Endometrial microvascular endothelial cells (primary cell): ENCODE results near the gene DEXI. TPM values are rescaled to one million over a fixed set of nuclear protein-coding genes. Genes with fewer than 3 reads are reported as not detected.
"Not testable (repeated sequence)": the region's sequence is repeated elsewhere in the genome, so short reads cannot be mapped to it uniquely, and the experiment has no call there.

Experiments
- in situ Hi-C: cut with HindIII; loops from 2 replicates; pipeline ENCODE4 v1.10.0; 2017; ENCODE audit warnings: low sequenced_read_pairs, low pct_unique_long_range_greater_than_20kb; ENCODE audit errors: inconsistent ontology term
- total RNA-seq: library from RNA; depleted of rRNA; stranded (reverse); fragments of >200 nt; gene quantifications from one replicate; pipeline ENCODE4 v1.2.3, GENCODE V29; 2015; ENCODE audit errors: inconsistent ontology term

Gene DEXI
- total RNA-seq, 1 donor from 2014 or later, result 96.8 TPM

DNA sequence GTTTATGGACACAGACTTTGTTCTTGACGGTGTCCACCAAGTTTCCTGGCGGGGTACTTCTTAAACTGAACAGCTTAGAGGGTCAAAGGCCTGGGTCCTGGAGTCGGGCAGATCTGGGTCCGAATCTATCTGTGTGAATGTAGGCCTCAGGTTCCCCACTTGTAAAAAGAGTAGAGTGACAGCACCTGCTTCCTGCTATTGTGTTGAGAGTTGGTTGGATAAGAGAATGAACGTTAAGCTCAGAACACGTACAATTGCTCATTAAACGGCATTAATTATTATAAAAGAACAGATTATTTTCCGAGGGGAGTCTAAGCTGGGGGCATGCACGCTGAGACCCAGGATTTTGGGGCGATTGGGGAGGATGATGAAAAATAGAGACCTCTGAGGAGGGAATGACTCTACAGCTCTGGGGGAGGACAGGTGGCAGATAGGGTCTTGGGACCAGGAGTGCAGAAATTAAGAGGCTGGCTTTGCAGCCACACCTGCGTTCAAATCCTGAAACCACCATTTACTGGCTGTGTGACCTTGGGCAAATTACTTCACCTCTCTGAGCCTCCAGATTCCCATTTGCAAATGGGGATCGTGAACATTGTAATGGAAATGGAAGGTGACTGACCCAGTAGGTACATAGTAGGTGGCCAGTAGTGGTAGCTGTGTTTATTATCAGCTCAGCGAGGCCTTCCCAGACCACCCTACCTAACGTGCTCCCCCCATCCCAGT is 3.0 kb upstream of the DEXI start:
- in situ Hi-C loops, result no loop called here

DNA sequence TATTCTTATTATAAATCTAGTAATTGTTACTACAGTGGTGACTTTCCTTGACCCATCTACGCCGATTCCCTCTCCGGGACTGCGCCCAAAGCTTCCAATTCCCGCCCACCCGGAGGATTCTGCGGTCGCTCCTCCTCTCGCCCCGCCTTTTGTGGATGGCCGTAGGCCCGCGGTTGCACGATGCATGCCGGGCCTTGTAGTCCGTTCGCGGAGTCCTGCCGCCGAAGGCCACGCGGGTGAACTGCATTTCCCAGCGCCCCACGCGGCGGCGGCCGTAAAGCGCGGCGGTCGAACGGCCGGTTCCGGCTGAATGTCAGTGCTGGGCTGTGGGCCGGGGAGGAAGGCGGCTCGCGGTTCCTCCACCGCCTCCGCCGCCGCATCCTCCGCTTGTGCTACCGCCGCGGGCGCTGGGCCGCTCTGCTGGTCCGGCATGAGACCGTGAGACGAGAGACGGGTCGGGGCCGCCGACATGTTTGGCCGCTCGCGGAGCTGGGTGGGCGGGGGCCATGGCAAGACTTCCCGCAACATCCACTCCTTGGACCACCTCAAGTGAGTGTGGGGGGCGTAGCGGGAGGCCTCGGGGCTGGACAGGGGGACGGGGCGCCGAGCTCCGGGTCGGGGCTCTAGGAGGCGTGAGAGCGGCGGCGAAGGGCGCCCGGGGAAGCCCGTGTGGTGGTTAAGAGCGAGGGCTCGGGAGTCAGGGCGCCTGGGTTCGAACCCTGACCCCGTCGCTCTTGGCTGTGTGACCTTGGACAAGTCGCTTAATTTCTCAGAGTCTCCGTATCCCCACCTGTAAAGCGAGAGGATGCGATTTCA is 2.2 kb upstream of the DEXI start, which contains the start of gene CLEC16A:
CLEC16A (plus strand) TSS at position 316 of the 816 bp plus-strand sequence; CDS start at position 470, 154 bp downstream.
- in situ Hi-C loops, result no loop called here

DNA sequence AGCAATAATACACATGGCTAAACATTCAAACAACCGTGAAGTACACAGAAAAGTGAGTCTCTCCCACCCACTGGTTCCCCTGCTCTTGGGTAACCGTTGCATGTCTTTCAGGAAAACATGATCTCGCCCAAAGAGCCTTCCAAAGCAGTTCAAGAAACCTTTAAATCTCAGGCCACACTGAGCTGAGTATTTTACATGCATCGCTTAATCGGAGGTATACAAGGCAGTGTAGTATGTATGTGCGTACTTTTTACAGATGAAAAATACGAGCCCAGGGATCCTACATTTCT is 741 bp upstream of the DEXI start:
- in situ Hi-C loops, result no loop called here

DNA sequence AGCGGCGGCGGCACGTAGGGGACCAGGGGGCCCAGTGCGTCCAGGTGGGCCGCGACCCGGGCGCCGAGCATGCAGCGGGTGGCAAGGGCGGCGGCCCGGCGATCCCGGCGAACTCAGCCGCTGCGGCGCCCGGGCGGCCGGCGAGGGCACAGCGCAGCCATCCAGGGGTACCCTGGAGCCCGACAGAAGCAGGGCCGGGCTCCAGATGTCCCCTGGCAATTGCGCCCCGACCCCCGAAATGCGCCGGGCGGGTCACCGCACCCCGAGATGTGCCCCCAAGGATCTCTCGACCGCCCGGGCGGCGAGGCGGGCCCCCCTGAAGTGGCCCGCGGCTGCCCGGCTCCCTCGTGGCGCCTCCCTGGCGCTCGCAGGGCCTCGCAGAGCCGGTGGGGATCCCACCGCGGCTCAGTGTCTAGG is 325 bp downstream of the DEXI start:
- in situ Hi-C loops, result not testable (repeated sequence)

DNA sequence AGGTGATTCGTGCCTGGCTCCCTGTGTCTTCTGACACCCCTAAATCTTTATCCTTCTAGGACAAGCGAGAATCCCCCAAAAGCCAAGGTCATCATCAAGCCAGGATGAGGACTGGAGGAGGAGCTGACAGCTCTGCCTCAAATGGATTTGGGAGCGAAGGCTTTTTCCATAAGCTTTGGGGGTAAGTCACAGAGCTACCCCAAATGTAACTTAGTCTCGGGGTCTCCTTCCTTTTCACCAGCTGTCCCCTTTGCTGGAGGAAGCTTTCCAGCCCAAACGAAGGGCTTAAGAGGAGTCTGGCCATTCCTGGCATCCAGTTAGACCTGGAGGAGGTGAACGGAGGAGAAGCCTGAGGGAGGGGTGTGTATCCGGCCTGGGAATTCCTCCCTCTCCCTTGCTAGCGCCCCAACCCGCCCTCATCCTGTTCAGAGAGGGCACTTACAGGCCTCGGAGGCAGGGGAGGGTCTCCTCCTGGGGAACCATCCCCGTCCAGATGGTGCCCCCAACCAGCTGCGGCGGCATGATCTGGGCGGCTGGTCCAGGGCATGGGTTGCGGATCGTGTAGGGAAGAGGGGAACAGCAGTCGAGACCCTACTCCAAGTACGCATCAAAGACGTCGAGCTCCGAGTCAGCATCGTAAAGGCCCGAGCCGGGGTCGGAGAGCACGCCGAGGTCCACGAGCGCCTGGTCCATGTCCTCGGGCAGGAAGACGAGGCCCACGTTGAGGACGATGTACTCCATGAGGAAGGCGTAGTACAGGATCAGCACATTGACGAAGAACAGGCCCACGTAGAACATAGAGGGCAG is 938 bp downstream of the DEXI start:
- in situ Hi-C loops, result no loop called here

DNA sequence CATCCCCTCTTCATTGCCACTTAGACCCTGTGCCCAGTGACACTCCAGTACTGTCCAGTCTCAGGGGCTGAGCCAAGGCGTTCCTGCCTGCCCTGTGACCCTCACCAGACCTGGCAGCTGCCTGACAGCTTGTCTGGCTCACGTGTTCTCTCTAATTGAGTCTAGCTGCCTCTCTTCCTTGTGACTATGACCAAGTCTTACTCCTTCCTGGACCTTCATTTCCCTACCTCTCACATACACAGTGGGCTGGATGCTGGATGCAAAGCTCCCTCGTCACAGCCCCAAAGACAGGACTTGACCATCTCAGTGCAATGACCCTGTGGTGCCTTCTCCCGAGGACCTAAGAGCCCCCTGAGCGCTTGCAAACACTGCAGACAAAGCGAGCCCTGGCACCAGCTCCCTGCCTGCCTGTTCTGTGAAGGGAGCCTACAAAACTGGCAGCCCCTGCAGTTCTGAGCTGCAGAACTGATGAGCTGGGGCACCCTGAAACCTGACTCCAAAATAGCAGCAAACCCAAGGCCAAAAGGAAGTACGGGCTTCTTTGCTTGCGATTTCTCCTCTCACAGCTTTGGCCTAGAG is 1.7 kb downstream of the DEXI start:
- in situ Hi-C loops, result no loop called here

DNA sequence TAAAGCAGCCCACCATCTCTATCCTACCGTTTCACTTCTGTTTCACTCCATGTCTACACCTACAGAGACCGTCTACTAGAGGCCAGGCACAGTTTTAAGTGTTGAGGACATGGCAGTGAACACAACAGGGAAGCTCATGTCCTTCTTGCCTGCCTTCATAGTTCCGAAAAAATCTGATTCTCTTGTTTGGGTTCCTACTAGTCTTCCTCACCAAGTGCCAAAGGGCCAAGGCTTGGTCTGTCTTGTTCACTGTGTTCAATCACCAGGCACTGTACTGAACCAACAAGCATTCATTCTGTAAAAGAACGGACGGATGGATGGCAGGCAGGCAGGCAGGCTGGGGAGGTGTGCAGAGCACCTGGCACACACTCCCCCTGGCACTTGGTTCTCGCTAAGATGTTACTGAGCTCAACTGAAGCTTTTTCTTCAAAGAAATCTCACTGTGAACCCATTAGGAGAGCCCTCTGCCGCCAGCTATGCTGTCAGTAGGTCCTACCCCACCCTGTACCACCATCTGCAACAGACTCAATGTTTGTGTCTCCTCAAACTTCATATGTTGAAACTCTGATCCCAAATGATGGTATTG is 2.5 kb downstream of the DEXI start:
- in situ Hi-C loops, result no loop called here

DNA sequence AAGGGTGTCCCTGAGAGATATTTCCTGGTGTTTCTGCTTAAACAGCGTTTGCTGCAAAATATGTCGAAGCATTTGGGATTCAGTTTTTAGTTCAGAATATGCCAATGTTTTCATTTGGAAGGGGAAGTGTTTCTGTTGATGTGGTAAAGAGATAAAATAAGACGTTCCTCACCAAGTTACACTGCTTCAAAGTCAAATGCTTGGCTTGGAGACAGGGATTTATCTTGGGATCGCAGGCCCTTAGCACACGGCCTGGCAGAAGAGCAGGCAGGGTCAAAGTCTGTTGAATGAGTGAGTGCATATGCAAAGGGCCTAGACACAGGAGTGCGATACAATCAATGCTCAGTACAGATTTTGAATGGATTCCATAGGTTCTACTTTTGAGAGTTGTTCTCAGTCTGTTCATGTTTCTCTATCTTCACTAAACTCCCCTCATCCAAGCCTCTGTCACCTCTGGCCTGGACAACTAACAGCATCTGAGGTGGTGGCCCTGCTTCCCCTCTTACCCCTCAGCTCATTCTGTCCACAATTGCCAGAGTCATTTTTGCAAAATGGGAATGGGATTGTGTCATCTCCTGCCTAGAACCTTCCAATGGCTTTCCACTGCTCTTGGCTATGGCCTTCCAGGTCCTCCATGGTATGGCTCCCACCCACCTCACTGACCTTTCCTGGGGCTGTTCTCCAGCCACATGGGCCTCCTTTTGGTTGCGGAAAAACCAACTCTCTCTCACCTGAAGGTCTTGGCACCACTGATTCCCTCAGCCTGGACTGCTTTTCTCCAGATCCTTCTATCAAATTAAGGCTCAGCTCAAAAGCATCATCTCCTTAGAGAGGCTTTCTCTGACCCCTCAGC is 3.2 kb downstream of the DEXI start:
- in situ Hi-C loops, result no loop called here

DNA sequence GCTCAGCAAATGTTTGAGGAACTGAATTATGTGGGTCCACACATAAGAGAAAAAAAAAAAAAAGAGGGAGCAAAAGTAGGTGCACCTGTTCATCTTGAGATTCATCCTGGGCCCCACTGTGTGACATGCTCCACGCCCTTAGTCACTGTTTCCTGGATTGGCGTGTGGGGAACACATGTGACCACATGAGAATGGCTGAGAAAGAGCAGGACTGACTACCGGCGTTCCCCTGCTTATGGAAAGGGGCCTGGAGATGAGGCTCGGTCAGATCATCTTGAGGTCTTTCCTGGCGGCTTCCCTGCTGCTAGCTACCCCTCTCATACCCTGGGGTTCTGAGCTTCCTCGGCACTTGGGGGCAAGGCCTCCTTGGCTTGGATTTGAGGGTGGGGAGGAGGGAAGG is 3.9 kb downstream of the DEXI start:
- in situ Hi-C loops, result no loop called here

DNA sequence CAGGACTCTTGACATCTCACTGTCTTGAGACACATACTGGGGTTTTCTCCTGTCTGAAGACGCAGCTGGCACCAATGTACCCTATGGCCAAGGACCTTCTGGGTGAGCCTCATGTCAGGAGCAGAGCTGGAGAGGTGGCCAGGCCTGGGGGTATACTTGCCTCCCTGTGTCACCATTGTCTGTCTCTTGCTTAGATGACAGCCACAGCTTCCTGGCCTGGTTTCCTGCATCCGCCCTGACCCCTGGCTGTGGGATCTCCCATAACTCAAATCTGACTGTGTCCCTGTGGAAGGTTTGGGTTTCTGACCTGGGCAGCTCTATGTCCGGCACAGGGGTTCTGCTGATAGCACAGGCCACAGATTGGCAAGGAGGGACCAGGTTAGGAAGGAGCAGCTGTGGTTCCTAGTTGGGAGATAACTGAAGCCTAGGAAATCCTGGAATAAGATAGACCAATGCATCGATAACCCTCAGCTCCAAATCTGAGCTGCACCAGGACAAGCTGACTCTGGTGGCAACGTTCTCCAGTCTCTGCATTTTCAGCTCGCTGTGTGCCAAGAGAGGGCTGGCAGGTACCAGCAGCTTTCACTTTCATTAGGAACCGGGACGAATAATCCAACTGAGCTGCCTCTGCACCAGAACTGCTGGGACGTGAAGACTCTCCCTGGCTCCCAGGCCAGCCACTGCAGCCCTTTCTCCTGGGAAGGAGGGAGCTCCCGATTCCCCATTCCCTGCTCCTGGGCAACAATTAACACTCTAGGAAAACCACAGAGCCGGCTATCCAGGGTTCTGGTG is 5.0 kb downstream of the DEXI start:
- in situ Hi-C loops, result no loop called here

DNA sequence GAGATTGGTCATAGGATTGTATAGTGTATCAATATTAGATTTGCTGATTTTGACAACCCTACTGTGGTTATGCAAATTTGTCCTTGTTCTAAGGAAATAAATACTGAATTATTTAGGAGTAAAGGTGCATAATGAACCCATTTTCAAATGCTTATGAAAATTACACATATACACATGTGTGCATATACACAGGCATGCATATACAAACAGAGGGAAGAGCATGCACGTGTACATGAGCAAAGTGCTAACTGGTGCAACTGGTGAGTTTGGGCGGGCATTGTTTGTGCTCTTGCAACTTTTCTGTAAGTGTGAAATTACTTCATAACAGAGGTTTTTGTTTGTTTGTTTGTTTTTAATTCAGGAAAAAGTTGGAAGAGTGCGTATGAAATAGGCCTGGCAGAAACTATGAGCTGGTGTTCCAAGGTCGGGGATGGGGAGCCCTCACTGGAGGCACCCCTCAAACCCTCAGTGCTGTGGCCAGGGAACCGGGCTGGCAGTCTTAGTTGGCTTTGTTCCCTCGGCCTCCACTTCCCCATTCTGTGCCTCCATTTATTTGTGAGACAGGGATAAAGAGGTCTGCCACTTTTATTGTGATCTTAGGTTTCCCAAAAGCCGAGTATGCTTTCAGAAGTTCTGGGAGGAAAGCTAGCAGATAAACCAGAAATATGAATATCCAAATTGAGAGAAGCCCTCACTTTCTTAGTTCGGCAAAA is 5.8 kb downstream of the DEXI start:
- in situ Hi-C loops, result no loop called here

DNA sequence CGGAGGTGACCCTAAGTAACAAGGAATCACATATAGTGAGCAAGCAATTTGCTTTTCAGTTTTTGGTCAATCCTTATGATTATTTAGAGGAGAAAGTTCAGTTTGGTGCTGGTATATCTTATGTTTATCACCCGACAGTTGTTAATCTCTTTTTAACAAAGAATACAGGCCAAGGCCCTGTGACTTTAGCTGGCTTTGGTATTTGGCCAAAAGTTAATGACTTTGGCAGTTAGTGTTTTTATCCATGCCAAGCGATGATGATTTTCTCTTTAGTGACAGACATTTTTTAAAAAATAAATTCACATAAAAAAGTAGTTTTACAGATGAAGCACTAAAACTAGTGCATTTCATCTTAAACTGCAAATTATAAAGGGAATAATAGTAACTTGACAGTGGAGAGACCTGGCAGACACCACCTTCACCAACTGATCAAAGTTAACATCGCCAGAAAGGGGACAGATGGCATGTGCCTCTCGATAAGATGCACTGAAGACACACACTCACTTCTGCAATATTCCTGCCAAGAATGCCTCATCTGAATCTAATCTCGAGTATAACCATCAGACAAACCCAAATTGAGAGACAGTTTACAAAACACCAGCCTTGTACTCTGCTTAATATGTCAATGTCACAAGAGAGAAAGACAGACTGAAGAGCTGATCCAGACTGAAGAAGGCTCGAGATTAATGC is 6.9 kb downstream of the DEXI start:
- in situ Hi-C loops, result no loop called here

DNA sequence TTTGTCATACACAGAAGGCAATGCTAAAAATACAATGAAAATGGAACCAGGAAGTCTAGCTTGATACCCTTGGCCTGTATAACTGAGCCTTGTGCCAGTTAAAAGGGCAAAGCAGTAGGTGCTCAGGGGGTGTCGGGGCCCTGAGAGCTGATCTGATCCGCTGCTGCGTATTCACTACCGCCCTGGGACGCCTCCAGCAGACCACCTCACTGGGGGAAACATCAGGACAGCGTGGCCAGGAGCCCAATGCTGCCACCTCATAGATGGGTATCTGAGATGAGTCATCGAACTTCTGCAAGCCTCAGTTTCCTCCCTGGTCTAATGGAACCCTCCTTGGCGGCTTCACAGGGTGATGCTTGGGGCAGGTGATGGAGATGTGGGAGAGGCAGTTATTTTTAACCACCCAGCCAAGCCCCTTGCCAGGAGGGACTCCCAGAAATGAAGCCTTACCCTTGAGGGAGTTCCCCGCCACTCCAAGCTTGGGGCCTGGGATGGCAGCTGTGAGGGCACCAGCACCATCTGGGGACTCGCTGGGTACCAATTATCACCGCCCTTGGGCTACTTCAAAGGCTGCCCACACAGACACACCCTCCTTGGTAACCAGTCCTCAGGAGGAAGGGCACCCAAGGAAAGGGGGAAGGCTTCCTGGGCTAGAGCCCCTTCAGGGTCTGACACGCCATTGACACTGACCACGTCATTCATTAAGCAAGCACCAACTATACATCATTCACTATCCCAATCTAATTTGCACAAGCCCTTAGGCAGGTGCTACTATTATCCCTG is 7.8 kb downstream of the DEXI start:
- in situ Hi-C loops, result no loop called here

DNA sequence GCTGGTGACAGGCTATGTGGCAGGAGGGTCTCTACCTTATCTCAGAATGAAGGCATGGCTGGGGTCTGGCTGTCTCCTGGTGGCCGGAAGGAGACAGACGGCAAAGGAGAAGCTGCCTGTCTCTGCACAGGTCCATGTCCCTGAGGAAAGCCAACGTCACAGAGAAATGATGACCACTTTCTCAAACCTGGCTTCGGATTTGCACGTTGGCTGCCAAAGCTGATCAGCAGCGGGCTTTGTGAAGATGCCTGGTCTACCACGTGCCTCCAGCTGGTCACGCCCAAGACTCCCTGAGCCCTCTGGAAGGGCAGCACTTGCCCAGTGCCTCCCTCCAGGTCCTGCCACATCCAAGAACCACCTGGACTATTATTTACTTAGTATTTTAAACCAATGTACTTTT is 8.4 kb downstream of the DEXI start:
- in situ Hi-C loops, result no loop called here

DNA sequence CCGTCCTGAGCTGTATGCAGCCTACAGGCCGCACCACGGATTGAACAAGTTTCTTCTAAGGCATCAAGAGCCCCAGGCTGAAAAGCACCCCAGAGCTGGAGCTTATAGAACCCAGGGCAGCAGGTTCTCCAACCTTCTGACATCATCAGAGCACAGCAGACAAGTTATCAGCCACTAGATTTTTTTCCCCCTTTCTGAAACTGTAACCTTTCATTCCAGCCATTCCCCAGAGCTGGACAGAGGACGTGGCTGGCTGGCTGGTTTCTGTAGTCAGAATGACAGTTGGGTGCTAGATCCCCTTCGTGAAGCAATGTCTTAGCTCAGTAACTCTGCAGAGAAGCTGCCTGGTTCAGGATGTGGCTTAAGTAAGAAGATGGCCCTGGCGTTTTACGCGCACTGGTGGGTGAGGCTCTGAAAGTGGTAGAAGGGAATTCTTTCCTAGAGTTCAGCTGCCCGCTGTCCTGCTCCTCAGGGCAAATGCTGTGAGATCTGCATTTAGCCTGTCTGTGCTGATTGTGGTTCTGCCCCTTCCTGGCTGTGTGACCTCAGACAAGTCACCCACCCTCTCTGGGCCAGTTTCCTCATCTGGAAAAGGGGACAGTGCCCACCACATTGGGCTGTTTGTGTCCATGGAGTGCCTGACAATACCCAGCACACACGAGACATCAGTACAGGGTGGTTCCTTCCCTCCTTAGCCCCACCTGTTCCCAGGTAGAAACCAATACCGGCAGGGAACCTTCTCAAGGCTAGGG is 9.1 kb downstream of the DEXI start:
- in situ Hi-C loops, result no loop called here
